Transverse colon (tissue), 4 donors: Measurements from ENCODE around the gene NYNRIN. TPM values are rescaled to one million over a fixed set of nuclear protein-coding genes. Genes with fewer than 3 reads are reported as not detected.

Source experiments
- DNase-seq: peaks from one replicate; pipeline ENCODE4 v3.0.0-alpha.2; 2019
- H3K27ac ChIP-seq, 4 donors: fragments of 200-600 bp; sonication (generic); 2 replicates each; pipeline ENCODE4 v1.5.1; 2016 to 2018; ENCODE audit warnings: inconsistent platforms in 4 of 4
- H3K27me3 ChIP-seq: fragments of 200-600 bp; sonication (generic); 2 replicates; pipeline ENCODE4 v1.5.1; 2017; ENCODE audit warnings: inconsistent platforms
- H3K36me3 ChIP-seq, 4 donors: fragments of 200-600 bp; sonication (generic); 2 replicates each; pipeline ENCODE4 v1.5.1; 2017 to 2019; ENCODE audit warnings: inconsistent platforms in 4 of 4
- H3K4me1 ChIP-seq, 4 donors: fragments of 200-600 bp; sonication (generic); 2 replicates each; pipeline ENCODE4 v1.5.1; 2017 to 2020; ENCODE audit warnings: inconsistent platforms in 4 of 4
- H3K4me3 ChIP-seq, 4 donors: fragments of 200-600 bp; sonication (generic); 1 replicate in 1 of 4; 2 replicates in 3 of 4; pipeline versions ENCODE4 v1.5.1 to v1.6.1; 2017 to 2019; ENCODE audit warnings: inconsistent platforms in 4 of 4
- H3K9me3 ChIP-seq, 2 donors: fragments of 200-600 bp; sonication (generic); 2 replicates each; pipeline ENCODE4 v1.5.1; 2017 to 2019; ENCODE audit warnings: inconsistent platforms in 2 of 2
- EP300 ChIP-seq: sonication (generic); formaldehyde crosslinking; IDR thresholded peaks from one replicate; pipeline ENCODE4 v1.6.1; 2017; ENCODE audit warnings: antibody characterized with exemption, low read depth
- POLR2A ChIP-seq: fragments of 450-650 bp; IDR thresholded peaks from one replicate; pipeline ENCODE4 v1.6.1; 2016; ENCODE audit warnings: antibody characterized with exemption, mild to moderate bottlenecking, moderate library complexity
- POLR2AphosphoS5 ChIP-seq, 3 donors: sonication (generic); formaldehyde crosslinking; IDR thresholded peaks; one replicate each; pipeline ENCODE4 v1.6.1; 2016; ENCODE audit warnings: antibody characterized with exemption in 3 of 3
- WGBS, 2 donors: methylation state at CpG; one replicate each; pipeline ENCODE4 v1.1.5; 2018; ENCODE audit warnings: low coverage in 1 of 2; 5-methylcytosine and 5-hydroxymethylcytosine counted together
- in situ Hi-C, 4 donors: fragments of 200-750 bp; cut with MboI; loops; one replicate each; pipeline versions ENCODE4 v1.15.0 to v1.15.1; 2017; ENCODE audit warnings: low sequenced_read_pairs in 3 of 4, low pct_ligation_motif_present in 1 of 4, low pct_unique_long_range_greater_than_20kb in 1 of 4
- intact Hi-C: fragments of 100-400 bp; cut with DNase I; formaldehyde crosslinking; loops from one replicate; pipeline ENCODE4 v1.15.1; 2023; ENCODE audit warnings: low total_unique reads
- total RNA-seq, 4 donors: library from RNA; depleted of rRNA; stranded (reverse); fragments of >200 nt; gene quantifications; one replicate each; pipeline ENCODE4 v1.1.0, GENCODE V29; 2016
- TF ChIP-seq, protein P1 (sequence below), 5 experiments: fragments of 200-600 bp in 3 of 5; fragments of 450-650 bp in 2 of 5; sonication (generic) in 3 of 5; IDR thresholded peaks; 1 replicate in 2 of 5; 2 replicates in 3 of 5; pipeline ENCODE4 v1.5.1; 2016 to 2017; ENCODE audit warnings: antibody characterized with exemption in 5 of 5, inconsistent platforms in 3 of 5, mild to moderate bottlenecking in 2 of 5, moderate library complexity in 1 of 5

The NYNRIN gene
- total RNA-seq, 4 donors from 2014 or later, result 2.6 to 11.4 (median 9.0) TPM

DNA sequence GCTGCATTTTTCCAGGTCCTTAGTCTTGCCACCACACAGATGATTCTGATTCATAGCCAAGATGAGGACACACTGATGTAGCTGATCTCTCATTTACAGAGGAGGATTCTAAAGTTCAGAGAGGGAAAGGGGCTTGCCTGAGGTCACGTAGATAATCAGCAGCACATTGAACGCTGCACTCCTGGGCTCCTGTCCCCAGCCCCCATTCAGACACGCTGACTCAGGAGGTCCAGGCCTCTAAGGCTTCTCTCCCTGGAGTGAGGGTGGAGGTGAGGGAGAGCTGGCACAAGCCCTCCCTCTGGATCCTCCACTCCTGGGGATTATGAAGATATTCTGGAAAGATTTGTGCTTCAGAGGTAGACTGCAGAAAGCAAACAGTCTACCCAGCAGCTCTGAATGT lies 20.5 kb upstream of the NYNRIN start:
- DNase-seq, result no peak
- in situ Hi-C loops, result no loop called here
- H3K27ac ChIP-seq, result no peak overlapping the region

DNA sequence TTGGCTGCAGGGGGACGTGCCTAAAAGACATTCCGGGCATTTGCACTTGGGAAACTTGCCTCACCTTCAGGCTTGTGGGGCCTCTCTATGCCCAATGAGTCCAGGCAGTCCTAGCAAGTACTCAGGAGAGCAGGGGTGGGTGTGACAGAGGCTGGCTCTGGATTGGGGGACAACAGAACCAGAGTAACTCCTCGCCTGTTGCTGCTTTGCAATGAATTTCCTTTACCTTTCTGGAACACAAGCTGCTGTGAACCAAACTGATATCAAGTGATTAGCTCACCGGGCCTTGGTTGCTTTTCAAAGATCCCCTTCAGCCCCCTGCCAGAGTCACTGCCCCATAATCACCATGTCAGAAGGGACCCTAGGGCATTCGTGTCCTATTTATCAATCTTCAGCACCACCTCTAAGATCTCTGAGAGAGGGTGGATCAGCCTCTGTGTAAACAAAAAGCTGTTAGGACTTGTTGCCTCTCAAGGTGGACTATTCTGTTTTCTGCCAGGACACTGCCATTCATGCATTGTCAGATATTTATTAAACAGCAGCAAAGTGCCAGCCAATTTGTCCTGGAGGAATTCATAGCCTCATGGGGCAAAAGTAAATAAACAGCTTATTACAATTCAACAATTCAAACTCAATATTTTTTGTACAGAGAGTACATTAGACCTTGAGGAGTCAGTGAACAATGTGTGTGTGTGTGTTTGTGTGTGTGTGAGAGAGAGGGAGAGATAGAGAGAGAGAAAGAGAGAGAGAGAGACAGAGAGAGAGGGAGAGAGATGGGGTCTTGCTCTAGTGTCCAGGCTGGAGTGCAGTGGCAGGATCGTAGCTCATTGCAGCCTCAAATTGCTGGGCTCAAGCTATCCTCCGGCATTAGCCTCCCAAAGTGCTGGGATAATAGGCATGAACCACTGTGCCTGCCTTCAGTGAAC lies 19.6 kb upstream of the NYNRIN start:
- Histone ChIP-seq H3K4me3 (no peak overlapping the region), H3K36me3 (no peaks in the 10 kb centered on the region), H3K9me3 (no peaks in the 10 kb centered on the region), H3K4me1 (peaks cover 0 to 7% (median 0%) of the 10 kb centered on the region in 4 donors), H3K27ac (no peak overlapping the region), H3K27me3 (no peaks in the 10 kb centered on the region)
- intact Hi-C loops (no loop called here), in situ Hi-C loops (no loop called here)
- WGBS, 2 donors, result 80 to 81% methylated on average over 1 to 7 of the region's 7 CpGs
- no peak for TF ChIP-seq POLR2A
- DNase-seq, result no peak

More for the DNA sequence above, 20.5 kb upstream of the NYNRIN start:
- Histone ChIP-seq H3K4me3 (no peak overlapping the region), H3K4me1 (peaks cover 0 to 7% (median 0%) of the 10 kb centered on the region in 4 donors), H3K27me3 (no peaks in the 10 kb centered on the region), H3K9me3 (no peaks in the 10 kb centered on the region), H3K36me3 (peaks cover 0 to 2% (median 0%) of the 10 kb centered on the region in 4 donors)
- intact Hi-C loops, result no loop called here
- WGBS, 2 donors, result 90% methylated on average over 3 of the region's 3 CpGs; no CpG with 5 or more reads in 1 of the 2 donors
- TF ChIP-seq POLR2A (no peak), POLR2AphosphoS5 (IDR thresholded peaks at IDR 0.05) (no peak)

DNA sequence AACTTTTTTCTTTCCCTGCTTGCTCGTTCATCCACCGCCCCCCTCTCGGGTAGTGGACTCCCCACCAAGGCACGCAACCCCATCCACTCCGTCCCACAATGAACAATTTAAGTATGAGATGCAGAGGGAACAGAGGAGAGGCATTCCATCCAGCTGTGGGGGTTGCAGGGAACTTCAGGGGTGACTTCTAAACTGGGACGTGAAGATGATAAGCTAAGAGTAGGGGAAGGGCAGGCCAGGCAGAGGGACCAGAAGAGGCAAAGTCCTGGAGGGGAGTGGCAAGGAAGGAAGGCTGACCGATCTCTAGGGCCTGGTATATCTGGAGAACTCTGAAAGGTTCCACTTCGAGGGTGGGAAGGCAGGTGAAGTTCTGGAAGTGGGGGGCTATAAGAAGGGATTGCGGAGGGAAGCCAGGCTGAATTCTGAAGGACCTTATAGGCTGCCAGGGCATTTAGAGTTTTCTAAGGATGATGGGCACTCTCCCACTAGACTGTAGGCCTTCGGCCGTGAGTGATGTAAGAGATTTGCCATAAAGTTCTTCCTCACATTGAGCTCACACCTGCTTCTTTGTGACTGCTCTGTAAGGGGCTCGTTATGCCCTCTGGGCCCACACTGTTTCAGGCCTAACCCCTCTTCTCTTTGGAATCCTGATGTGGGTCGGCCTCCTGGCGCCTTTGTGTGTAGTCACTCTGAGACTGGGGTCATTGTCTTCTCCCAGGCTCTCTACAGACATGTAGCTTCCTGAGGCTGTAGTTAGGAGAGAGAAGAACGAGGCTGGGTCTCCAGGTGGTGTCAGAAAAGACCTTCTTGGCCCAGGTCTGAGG lies 18.7 kb upstream of the NYNRIN start:
- H3K27ac ChIP-seq, result no peak overlapping the region
- no peaks in the 10 kb centered on the region for H3K36me3 ChIP-seq
- DNase-seq, result no peak
- intact Hi-C loops (no loop called here), in situ Hi-C loops (no loop called here)
- H3K4me3 ChIP-seq, result no peak overlapping the region
- H3K27me3 ChIP-seq, result no peaks in the 10 kb centered on the region
- no peak for TF ChIP-seq POLR2AphosphoS5 (IDR thresholded peaks at IDR 0.05)
- TF ChIP-seq, protein P1, sequence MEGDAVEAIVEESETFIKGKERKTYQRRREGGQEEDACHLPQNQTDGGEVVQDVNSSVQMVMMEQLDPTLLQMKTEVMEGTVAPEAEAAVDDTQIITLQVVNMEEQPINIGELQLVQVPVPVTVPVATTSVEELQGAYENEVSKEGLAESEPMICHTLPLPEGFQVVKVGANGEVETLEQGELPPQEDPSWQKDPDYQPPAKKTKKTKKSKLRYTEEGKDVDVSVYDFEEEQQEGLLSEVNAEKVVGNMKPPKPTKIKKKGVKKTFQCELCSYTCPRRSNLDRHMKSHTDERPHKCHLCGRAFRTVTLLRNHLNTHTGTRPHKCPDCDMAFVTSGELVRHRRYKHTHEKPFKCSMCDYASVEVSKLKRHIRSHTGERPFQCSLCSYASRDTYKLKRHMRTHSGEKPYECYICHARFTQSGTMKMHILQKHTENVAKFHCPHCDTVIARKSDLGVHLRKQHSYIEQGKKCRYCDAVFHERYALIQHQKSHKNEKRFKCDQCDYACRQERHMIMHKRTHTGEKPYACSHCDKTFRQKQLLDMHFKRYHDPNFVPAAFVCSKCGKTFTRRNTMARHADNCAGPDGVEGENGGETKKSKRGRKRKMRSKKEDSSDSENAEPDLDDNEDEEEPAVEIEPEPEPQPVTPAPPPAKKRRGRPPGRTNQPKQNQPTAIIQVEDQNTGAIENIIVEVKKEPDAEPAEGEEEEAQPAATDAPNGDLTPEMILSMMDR (IDR thresholded peaks at IDR 0.05), result no peak
- no peak for TF ChIP-seq POLR2A
- no peak for TF ChIP-seq EP300
- no peaks in the 10 kb centered on the region for H3K9me3 ChIP-seq
- 47 to 77% methylated on average over 3 to 15 of the region's 15 CpGs for WGBS, 2 donors
- H3K4me1 ChIP-seq, result peaks cover 0 to 7% (median 0%) of the 10 kb centered on the region in 4 donors

DNA sequence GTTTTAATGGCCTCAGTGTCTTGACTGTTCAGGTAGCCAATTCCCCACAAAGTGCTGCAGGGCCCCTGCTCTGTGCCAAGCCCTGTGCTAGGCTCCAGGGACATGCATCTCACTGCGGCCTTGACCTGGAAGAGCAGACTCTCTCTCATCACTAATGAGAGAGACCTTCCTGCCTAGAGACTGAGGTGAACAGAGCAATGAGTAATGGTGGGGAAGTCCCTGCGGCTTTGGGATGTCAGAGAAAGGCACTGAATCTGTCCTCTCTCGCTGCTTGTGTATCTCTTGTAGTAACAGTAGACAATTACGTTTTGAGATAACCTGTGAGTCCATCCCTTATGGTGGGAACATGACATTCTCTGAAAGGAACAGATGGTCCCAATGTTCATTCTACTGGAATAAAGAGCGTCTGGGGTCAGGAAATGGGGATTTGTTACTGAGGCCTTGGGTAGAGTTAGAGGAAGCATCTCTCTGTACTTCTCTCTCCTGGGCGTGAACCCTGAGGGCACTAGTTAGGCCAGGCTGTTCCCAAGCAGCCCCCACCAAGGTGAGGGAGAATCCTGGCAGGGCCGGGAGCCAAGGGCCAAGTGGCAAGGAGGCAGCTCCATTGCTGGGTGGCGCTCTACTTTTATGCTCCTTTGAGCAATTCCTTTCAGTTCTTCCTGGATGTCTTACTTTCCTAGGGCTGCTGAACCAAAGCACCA lies 17.3 kb upstream of the NYNRIN start:
- 76 to 78% methylated on average over 4 to 8 of the region's 8 CpGs for WGBS, 2 donors
- DNase-seq, result no peak
- intact Hi-C loops, result no loop called here

More for the DNA sequence above, 17.3 kb upstream of the NYNRIN start:
- peaks cover 0 to 7% (median 0%) of the 10 kb centered on the region in 4 donors for H3K4me1 ChIP-seq
- no peaks in the 10 kb centered on the region for H3K36me3 ChIP-seq
- H3K4me3 ChIP-seq, result no peak overlapping the region
- no peaks in the 10 kb centered on the region for H3K9me3 ChIP-seq
- no peaks in the 10 kb centered on the region for H3K27me3 ChIP-seq
- TF ChIP-seq, protein P1 (IDR thresholded peaks at IDR 0.05), result no peak
- TF ChIP-seq POLR2AphosphoS5 (IDR thresholded peaks at IDR 0.05), result no peak
- no peak for TF ChIP-seq POLR2A
- TF ChIP-seq EP300, result no peak
- no peak overlapping the region for H3K27ac ChIP-seq
- in situ Hi-C loops, result no loop called here
